Measurements from ENCODE around the gene AATF.

The AATF gene

DNA sequence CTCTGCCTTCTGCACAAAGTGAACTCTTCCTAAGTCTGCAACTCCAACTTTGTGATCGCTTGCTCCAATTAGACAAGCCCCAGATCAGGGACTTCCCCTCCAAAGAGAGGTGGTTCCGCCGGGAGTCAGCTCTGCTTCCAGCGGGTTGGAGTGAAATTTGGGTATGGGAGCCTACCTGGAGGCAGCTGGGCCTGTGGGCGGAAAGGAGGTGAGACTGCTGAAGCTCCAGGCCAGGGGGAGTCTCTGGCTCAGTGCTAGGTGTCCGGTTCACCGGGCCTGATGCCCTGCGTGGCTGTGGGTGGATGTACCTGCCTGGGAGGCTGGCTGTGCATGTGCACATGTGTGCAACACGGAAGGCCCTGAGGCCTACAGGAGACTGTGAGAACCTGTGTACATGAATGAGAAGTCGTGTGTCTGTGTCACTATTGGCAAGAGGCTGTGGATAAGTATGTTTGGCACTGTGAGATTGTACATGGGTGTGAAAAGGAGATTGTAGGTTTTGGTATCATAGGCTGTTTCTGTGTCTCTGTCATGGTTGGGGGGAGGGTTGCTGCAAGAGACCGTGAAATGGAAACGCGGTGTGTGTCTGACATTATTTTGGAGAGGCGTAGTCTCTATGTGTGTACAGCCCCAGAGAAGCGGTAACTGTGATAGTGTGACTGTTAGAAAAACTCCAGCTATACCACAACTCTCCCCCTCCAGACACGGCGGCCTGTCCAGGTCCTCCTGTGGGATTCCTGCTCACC lies 7.3 kb upstream of the AATF start:
- no peak for DNase-seq (ENCODE audit: low read depth)

DNA sequence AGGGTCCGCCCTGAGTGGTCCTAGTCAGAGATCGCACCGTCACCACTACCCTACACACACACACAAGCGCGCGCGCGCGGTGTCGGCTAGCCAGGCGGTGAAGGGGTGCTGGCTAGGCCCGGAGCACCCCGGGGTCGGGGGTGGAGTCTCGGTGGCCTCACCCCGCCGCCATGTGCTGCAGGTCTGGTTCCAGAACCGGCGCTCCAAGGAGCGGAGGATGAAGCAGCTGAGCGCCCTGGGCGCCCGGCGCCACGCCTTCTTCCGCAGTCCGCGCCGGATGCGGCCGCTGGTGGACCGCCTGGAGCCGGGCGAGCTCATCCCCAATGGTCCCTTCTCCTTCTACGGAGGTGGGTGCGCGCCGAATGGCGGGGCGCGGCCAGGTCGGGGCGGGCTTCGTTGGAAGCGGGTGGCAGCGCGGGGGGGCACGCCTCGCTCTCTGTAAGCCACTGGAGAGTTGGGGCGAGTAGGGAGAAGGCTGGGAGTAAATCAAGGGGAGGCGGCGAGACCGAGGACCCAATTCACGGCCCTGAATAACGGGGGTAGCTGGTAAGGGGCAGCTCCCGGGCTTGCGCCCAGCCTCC lies 6.6 kb upstream of the AATF start:
- no peak for DNase-seq (ENCODE audit: low read depth)

DNA sequence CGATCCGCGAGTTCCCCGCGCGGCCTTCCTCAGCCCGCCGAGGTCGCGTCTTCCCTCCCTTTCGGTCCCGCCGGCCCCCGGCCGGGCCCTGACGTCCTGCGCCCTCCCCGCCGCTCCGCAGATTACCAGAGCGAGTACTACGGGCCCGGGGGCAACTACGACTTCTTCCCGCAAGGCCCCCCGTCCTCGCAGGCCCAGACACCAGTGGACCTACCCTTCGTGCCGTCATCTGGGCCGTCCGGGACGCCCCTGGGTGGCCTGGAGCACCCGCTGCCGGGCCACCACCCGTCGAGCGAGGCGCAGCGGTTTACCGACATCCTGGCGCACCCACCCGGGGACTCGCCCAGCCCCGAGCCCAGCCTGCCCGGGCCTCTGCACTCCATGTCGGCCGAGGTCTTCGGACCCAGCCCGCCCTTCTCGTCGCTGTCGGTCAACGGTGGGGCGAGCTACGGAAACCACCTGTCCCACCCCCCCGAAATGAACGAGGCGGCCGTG lies 6.1 kb upstream of the AATF start:
- DNase-seq (ENCODE audit: low read depth), result no peak

DNA sequence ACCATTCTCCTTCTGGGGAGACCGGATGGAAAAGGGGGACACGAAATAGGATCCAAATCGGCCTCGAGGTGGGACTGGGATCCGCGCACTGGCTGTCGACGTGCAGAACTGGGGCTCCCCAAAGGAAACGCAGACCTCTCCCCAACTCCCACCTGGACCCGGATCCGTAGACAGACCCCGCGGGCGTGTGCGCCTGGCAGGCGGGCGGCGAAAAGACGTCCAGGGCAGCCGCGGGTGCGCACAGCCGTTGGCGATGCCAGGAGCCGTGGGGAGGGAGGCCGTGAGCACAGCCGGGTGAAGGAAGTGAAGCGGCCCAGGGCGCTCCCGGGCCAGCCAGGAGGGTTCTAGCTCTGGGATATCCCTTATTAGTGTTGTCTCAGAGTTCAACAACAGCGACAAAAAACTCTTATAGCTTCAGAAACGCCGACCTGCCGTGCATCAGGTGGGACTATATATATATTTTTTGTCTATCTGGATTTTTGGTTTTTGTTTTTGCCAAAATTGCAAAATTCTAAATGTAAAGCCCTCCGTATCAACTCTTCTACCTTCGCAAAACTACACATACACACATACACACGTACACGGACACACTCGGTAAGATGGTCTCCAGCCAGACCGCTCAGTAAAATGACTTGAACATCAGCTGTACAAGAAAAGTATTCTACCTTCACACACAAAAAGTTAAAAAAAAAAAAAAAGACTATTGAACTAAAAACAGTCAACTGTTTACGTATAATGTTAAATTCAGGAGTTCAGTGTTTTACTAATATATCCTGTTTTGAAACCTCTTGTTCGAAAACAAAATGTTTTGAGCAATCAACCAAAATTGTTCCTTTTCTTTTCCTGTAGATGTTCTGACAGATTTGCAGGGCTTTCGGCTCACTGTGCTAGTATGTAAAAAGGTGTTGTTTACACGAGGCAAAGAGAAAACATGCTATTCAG lies 5.2 kb upstream of the AATF start:
- no peak for DNase-seq (ENCODE audit: low read depth)

DNA sequence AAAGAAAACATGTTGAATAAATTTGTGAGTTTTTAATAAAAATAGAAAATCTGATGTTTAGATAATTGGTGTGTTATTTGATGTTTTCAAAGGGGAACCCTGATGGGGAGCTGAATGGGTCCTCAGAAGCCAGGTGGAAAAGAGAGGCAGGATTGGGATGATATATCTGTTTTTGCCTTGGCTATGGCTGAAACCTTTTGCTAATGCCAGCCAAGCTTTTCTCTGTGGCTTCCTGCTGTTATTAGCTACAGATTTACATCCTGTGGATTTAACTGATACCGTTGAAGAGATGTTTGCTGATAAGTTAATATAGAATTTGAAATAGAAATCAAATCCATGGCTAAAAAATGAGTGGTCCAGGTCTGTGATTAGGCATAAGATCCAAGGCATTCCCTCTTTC lies 4.2 kb upstream of the AATF start:
- DNase-seq (ENCODE audit: low read depth), result no peak

DNA sequence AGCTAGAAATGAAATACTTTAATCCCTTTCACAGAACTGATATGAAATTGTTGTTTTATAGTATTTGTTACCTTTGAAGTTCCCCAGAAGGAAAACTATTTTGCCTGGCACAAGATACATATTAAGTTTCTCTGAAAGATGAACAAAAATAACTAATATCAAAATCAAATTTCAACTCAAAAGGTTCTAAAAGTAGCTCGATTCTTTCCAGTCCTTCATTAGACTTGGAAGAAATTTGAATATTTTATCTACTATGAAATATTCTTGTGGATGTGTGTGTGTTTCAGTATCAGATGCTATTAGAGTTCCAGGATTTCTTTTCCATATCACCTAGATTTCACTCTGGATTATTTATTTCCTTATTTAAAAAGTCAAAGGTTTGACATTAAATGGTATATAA lies 3.6 kb upstream of the AATF start:
- no peak for DNase-seq (ENCODE audit: low read depth)

DNA sequence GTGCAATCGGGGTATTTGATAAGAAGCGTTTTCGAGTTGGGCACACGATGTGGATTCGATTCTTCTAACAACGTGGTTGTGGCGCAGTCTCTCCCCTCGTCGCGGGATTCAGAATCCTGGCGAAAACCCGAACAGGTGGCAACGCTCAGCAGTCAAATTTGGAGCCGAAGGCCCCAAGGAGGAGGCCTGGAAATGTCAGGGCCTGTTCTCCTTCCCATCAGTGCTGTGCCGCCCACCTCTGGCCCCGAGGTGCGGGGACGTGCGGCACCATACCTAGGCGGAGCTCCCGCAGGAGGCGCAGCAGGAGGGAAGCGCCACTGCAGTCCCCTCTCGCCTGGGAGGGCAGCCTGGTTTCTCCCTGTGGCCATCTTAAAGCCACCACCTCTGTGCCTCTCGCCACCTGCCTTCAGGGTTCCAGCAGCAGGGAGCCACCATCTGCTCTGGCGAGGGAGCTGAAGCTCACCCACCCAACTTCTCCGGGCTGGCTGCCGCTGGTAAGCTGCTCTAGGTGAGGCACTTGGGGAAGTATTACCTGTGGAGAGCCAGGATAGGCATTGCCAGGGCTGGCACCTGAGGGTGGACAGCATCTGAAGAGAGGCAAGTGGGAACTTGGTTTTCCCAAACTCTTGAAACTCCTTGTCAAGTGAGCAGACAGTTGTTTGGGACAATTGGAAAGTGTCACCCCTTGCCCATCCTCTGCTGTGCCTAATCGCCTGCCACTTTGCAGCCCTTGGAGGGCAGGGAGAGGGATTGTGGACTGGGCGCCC lies 2.6 kb upstream of the AATF start:
- no peak for DNase-seq (ENCODE audit: low read depth)

DNA sequence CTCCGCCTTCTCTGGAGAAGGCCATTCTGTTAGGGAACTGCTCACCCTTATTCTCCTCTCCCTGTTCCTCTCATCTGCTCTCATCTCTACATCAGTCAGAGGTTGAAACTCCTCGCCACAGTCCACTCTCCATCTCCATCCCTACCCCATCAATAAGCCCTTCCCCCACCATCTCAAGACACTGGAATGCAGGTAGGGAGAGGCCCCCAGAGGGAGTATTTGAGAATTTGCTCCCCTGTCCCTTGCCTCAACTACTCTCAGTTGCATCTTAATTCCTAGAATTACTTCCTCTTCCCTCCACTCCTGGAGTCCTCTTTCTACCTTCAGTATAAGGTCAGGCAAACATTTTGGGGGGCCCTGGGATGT lies 2.0 kb upstream of the AATF start:
- DNase-seq (ENCODE audit: low read depth), result no peak

DNA sequence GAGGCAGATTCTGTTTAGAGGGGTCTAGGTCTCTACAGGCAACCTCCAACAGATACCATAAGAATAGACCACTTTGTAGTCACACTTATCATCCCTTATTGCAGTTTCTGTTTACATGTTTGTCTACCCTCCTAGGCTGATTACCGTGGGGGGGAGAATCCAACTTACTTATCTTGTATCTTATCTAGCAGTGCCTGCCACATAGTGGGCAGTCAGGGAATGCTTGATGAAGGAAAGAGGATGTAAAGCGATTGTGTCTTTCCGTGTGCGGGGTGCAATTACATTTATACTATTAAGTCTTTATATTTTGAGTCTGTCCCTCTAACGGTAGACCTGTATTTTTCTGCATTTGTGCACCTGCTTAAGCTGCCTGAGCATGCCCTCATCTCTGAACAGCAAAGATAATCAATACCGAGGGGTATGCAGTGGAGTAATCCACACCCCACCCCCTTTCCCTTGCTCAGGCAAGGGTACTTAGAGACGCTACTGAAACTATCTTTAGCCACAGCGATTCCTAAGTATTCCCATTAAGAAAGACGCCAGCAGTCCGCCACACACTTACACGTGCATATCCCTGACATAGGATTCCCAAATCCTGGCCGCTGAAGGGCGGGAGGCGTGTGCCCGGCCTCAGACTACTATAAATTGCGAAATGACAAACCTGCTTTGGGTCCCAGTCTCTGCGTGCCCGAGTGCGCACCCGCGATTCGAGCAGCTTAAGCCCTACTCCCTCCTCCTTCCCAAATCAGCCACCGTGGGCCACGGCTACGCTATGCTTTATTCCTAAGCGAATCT lies 635 bp upstream of the AATF start:
- no peak for DNase-seq (ENCODE audit: low read depth)

DNA sequence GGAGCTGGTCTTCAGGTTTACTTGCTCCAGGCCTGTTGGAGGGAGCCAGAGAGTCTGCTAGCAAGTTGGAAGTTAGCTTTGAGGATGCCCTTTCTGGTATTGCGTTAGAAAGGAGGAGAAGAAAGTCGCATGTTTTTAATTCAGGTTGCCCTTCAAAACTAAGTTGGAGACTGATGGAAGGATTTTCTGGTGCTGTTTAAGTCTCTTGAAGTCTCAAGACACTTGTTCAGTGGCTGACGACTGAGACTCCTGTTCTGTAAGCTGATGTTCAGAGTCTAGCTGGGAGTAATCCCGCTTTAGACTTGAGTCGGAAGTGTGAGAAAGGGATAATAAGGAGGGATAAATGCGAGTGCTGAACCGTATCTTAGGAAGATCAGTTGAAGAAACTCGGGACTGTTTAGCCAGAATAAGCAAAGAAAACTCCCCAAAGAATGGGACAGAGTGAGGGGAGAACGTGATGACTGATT lies 740 bp downstream of the AATF start:
- DNase-seq (ENCODE audit: low read depth), result no peak

DNA sequence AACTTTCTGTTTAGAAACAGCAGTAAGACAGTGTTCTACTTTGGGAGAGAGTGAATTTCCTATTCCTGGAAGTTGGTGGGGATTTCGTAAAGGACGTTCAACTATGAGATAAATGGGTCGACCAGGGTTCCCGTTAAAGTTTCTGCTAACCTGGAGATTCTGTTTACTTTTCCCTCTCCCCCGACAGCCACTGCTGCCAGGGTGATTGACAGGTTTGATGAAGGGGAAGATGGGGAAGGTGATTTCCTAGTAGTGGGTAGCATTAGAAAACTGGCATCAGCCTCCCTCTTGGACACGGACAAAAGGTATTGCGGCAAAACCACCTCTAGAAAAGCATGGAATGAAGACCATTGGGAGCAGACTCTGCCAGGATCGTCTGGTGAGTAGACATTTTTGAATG lies 1.3 kb downstream of the AATF start:
- DNase-seq (ENCODE audit: low read depth), result no peak

DNA sequence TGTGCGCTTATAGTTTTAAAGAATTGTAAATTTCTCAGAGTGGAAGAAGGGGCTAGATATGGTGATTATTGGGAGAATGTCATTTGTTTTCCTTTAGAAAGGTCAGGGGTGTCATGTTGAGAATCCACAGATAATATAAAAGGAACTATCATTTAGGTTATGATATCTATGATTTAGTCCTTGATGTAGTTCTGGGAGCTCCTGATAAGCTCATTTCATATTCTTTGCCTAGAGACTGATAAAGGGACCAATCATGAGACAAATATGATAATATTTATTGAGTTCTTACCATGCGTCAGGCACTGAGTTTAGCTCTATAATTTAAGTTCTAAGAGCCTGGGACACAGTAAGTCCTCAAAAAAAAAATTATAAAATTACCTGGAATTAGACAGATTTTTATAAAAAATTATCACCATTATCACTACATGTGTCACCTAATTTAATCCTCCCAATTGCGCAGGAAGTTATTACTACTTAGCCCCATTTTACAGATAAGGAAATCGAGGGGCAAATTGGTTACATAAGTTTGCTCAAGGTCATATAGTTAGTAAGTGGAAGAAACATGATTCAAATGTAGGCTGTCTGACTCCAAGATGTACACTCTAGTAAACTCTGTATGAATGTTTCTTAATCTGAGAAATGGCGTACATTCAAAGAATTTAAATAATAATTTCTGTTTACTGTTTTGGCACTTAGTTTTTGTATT lies 2.5 kb downstream of the AATF start:
- no peak for DNase-seq (ENCODE audit: low read depth)

DNA sequence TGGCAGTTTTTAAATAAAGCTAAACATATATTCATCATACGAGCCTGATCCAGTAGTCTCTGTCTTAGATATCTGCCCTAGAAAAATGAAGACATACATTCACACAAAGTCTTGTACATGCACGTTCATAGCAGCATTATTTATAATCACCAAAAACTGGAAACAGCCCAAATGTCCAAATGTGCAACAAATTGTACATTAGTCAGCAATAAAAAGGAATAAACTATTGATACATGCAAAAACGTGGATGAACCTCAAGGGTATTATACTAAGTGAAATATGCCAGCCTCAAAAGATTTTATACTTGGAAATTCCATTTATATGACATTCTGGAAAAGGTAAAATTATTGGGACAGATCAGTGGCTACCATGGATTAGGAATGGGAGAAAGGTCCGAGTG lies 22.8 kb downstream of the AATF start:
- no peak for DNase-seq (ENCODE audit: low read depth)

DNA sequence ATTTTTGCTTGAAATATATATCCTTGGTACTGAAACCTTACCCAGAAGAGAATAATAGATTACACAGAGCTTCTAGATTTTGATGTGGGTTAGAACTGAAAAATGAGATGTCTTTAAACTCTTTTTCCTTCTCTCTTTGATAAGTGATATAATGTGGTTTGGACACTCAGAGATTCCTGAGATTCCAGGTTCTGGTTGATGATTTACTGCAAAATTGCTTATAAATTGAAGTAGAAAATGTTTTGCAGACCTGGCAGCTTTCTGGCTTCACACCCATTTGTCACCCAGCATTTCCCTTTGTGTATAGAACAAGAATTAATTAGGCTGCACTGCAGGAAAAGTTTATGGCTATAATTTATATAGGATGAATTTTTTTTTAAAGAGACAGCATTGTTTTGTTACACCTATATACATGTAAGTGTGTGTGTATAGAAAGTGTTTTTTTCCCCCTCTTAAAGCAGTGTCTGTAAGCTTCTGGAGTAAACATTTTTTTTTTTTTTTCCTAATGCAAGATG lies 23.5 kb downstream of the AATF start:
- no peak for DNase-seq (ENCODE audit: low read depth)

DNA sequence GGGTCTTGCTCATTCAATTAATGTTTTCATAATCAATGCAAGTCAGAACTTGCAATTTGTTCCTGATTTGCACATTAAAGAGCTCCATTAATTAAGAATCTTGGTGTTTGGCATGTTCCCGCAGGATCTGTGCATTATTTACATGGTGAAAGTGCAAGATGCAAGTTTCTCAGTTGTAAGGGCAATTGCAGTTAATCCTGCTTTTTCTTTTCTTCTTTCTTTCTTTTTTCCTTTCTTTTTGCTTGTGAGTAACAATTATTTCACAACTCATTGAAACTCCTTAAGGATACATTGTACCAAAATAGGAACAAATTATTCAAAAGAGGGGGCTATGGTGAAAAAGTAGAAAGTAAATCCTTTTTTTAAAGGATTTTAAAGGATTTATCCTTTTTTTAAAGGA lies 24.2 kb downstream of the AATF start:
- DNase-seq (ENCODE audit: low read depth), result no peak

DNA sequence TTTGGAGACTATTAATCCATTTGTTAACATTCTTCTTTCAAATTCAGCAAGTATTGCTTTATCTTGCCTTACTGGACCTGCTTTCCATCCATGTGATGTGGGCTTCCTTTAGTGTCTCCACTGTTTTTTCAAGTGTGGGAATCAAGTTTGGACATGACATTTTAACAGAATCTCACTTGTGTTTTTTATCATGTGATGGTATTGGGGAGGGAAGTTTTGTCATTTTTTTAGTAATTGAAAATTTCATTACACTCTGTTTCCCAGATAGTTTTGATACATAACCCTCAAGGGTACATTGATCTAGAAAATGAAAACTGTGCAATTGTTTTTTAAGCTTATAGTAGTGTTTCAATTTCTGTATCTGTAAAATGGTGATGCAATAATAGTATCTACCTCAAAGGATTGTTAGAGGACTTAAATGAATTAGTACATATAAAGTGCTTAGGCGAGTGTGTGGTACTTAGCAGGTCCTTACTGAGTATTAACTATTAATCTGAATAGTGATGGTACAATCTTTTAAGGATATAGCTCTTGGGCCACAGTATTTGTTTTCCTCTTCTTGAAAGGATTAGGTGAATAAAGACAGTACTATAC lies 27.3 kb downstream of the AATF start:
- no peak for DNase-seq (ENCODE audit: low read depth)

DNA sequence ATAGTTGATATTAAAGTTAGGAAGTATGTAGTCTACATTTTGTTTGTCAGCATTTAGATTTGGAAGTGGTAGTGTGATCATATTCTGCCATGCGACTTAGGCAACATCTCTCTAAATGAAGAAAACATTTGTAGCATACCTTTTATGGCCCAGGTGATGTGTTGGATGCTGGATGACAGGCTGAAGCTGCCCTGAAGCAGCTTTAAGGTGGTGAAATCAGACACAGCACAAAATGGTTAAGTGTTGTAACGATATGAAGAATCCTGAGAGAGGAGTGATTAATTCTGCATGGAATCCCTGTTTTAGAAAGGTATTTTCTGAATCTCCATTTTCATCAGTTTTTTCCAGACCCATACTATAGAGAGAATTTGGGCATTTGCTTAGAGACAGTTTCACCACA lies 28.3 kb downstream of the AATF start:
- no peak for DNase-seq (ENCODE audit: low read depth)

DNA sequence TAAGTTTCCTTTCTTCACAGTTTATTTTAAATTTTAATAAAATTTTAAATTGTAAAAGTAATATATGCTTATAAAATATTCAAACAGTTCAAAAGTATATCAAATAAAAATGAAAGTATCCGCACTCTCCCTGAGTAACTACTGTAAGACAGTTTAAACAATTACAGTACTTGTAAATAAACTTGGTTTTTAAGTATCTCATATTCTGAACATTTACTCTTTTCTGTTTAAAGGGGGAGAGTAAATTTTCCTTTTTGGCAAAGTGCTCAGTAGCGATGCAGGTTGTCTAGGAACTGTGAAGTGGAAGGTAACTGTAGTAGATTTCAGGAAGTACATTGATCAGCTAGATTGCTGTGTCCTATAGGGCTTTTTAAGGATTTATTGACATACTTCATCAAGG lies 28.8 kb downstream of the AATF start:
- no peak for DNase-seq (ENCODE audit: low read depth)

DNA sequence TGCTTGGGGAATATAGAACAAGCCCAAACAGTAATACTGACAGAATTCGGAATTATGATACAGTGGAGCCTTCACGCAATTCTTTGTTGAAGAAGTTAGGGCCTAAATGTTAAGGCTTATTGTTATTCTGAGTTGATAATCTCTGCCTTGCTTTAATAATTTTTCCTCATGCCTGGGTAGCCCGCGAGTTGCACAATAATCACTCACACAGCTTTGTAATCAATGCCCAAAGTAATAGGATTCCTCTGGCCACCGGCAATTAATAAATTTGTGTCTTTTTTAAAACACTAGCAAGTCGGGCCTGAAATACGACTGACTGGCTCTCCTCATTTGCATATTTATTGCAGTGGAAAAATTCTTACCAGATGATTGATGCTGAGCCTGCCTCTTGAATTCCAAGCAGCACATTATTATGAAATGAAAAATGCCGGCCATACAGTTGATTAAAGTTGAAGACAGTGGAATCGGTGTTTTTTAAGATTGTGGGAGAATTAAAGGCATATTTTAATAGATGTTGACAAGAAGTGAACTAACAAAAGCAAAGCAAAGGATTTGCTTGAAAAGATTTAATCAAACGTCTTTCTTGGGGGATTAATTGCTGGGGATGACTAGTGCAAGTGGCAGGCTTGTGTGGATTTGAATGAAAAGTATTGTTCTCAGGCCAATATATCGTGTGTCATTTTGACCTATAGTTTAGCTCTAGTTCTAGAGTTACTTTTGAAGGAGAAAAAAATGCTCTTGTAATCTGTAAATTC lies 30.2 kb downstream of the AATF start:
- no peak for DNase-seq (ENCODE audit: low read depth)

Data from activated T-cell treated with anti-CD3 and anti-CD28 coated beads for 48 hours (primary cell).